Endothelial cell of umbilical vein (primary cell): ENCODE results near the gene GPRIN1. TPM values are rescaled to one million over a fixed set of nuclear protein-coding genes. Genes with fewer than 3 reads are reported as not detected.
A peak's percentile ranks its signal among the peaks of the same experiment; 100 is the strongest.

ENCODE experiments used
- BruUV-seq: library from RNA; stranded (reverse); fragments of 400-500 nt; replicated peaks from 2 replicates; lab custom pipeline; 2021; lab: Mats Ljungman, UMichigan
- CTCF ChIA-PET: fragments of 300-600, 350-600 bp; sonication (Branson Sonifier 250); formaldehyde crosslinking; loops from one replicate; lab custom pipeline; 2021; ENCODE audit warnings: antibody characterized with exemption, inconsistent platforms; lab: Charles Lee
- POLR2A ChIA-PET: fragments of 300-600, 350-600 bp; sonication (Branson Sonifier 250); formaldehyde crosslinking; loops from one replicate; lab custom pipeline; 2021; ENCODE audit warnings: antibody characterized with exemption, inconsistent platforms; lab: Charles Lee
- DNase-seq: peaks from one replicate; pipeline ENCODE4 v3.0.0-alpha.2; 2011; ENCODE audit warnings: low read depth, low spot score
- FAIRE-seq: peaks from 2 replicates; lab custom pipeline; 2011; peaks lifted over from hg19 to GRCh38; lab: Jason Lieb, UNC
- H2AFZ ChIP-seq: 2 replicates; pipeline ENCODE4 v1.6.0; 2012; ENCODE audit warnings: low read depth, low read length, control low read depth, inconsistent platforms
- H3K27ac ChIP-seq: 2 replicates; pipeline ENCODE4 v1.5.1; 2011; ENCODE audit warnings: low read depth, mild to moderate bottlenecking, control low read depth, low read length, moderate library complexity; ENCODE audit not compliant: insufficient read depth
- H3K27me3 ChIP-seq, 2 experiments: 2 replicates each; pipeline versions ENCODE4 v1.6.0 to v1.6.1; 2011; ENCODE audit warnings: low read length in 2 of 2, mixed read lengths in 1 of 2; ENCODE audit not compliant: control insufficient read depth in 2 of 2, insufficient read depth in 2 of 2
- H3K36me3 ChIP-seq, 2 experiments: 2 replicates in 1 of 2; 3 replicates in 1 of 2; pipeline ENCODE4 v1.5.1; 2011; ENCODE audit warnings: low read length in 2 of 2, mild to moderate bottlenecking in 1 of 2, moderate library complexity in 1 of 2; ENCODE audit not compliant: control insufficient read depth in 2 of 2, insufficient read depth in 2 of 2; ENCODE audit errors: extremely low read depth in 1 of 2
- H3K4me1 ChIP-seq: 3 replicates; pipeline ENCODE4 v1.5.1; 2011; ENCODE audit warnings: mild to moderate bottlenecking, low read length; ENCODE audit not compliant: control insufficient read depth, insufficient read depth; ENCODE audit errors: extremely low read depth
- H3K4me2 ChIP-seq: 2 replicates; pipeline ENCODE4 v1.6.1; 2011; ENCODE audit warnings: low read length, control low read depth, mixed read lengths; ENCODE audit not compliant: insufficient read depth
- H3K4me3 ChIP-seq, 3 experiments: fragments of 200-600 bp in 1 of 3; sonication (generic), shearing (Covaris generic) in 1 of 3; replicated peaks in 1 of 3; 2 replicates each; pipeline ENCODE4 v1.5.1; 2011 to 2016; ENCODE audit warnings: control low read depth in 3 of 3, low read length in 3 of 3, mild to moderate bottlenecking in 2 of 3, inconsistent platforms in 1 of 3, low read depth in 1 of 3, moderate library complexity in 1 of 3; ENCODE audit not compliant: insufficient read depth in 1 of 3
- H3K79me2 ChIP-seq: 2 replicates; pipeline ENCODE4 v1.6.0; 2012; ENCODE audit warnings: low read length, inconsistent platforms; ENCODE audit not compliant: control insufficient read depth, insufficient read depth
- H3K9ac ChIP-seq: replicated peaks from 2 replicates; pipeline ENCODE3; 2011; ENCODE audit warnings: low read length, control low read depth; ENCODE audit not compliant: insufficient read depth; ENCODE audit errors: extremely low read depth
- H3K9me1 ChIP-seq: replicated peaks from 3 replicates; pipeline ENCODE4 v1.6.0; 2011; ENCODE audit warnings: mild to moderate bottlenecking, low read length; ENCODE audit not compliant: control insufficient read depth, insufficient read depth; ENCODE audit errors: extremely low read depth
- H3K9me3 ChIP-seq: replicated peaks from 2 replicates; pipeline ENCODE4 v1.5.1; 2012; ENCODE audit warnings: low read length, inconsistent platforms; ENCODE audit not compliant: control insufficient read depth, insufficient read depth
- H4K20me1 ChIP-seq: replicated peaks from 2 replicates; pipeline ENCODE3; 2011; ENCODE audit warnings: mild to moderate bottlenecking, low read length; ENCODE audit not compliant: control insufficient read depth, insufficient read depth; ENCODE audit errors: extremely low read depth
- CTCF ChIP-seq, 2 donors: IDR thresholded peaks; 1 replicate in 1 of 2; 2 replicates in 1 of 2; pipeline ENCODE4 v1.5.1; 2011; ENCODE audit warnings: low read length in 2 of 2, mild to moderate bottlenecking in 2 of 2, moderate library complexity in 2 of 2, control low read depth in 1 of 2, inconsistent platforms in 1 of 2, low read depth in 1 of 2; ENCODE audit not compliant: insufficient read depth in 1 of 2; ENCODE audit errors: extremely low read depth in 1 of 2
- EZH2 ChIP-seq: IDR thresholded peaks from 2 replicates; pipeline ENCODE4 v1.6.1; 2012; ENCODE audit warnings: borderline replicate concordance, low read depth, mild to moderate bottlenecking, moderate library complexity, low read length, inconsistent platforms; ENCODE audit not compliant: severe bottlenecking
- FOS ChIP-seq: IDR thresholded peaks from 2 replicates; pipeline ENCODE4 v1.6.1; 2011; ENCODE audit warnings: mild to moderate bottlenecking, low read length, moderate library complexity, borderline replicate concordance; ENCODE audit not compliant: insufficient read depth
- GATA2 ChIP-seq: IDR thresholded peaks from 2 replicates; pipeline ENCODE4 v1.7.0; 2011; ENCODE audit warnings: low read depth, mild to moderate bottlenecking, moderate library complexity, mixed read lengths, low read length; ENCODE audit not compliant: insufficient read length, insufficient read depth
- JUN ChIP-seq: IDR thresholded peaks from 2 replicates; pipeline ENCODE4 v1.6.1; 2011; ENCODE audit warnings: borderline replicate concordance, low read depth; ENCODE audit not compliant: insufficient read length, insufficient read depth
- MYC ChIP-seq: IDR thresholded peaks from one replicate; pipeline ENCODE4 v1.6.1; 2011; ENCODE audit warnings: mild to moderate bottlenecking, low read depth, low read length
- POLR2A ChIP-seq: IDR thresholded peaks from 2 replicates; pipeline ENCODE4 v1.6.1; 2012; ENCODE audit warnings: low read depth, mild to moderate bottlenecking, control low read depth, low read length
- POLR2AphosphoS5 ChIP-seq: IDR thresholded peaks from 2 replicates; pipeline ENCODE4 v1.6.1; 2012; ENCODE audit warnings: low read depth, mild to moderate bottlenecking, control low read depth, low read length, moderate library complexity; ENCODE audit not compliant: insufficient read depth
- dilution Hi-C: fragments of 300-500 bp; cut with MboI; formaldehyde crosslinking; loops from one replicate; pipeline ENCODE4 v1.15.0; 2019; ENCODE audit warnings: low sequenced_read_pairs; ENCODE audit not compliant: extremely low pct_ligation_motif_present
- intact Hi-C: fragments of 100-400 bp; cut with micrococcal nuclease; formaldehyde crosslinking; loops from one replicate; pipeline ENCODE4 v1.10.0; 2022
- polyA plus RNA-seq, 4 experiments: library from polyadenylated mRNA; depleted of rRNA in 3 of 4; stranded (reverse) in 3 of 4; unstranded in 1 of 4; fragments of >200 nt; gene quantifications; 2 replicates each; pipeline versions ENCODE4 v1.2.1 to v1.2.3, GENCODE V29; 2011 to 2012; ENCODE audit warnings: missing spikeins in 1 of 4
- total RNA-seq: library from RNA; stranded (reverse); gene quantifications from 2 replicates; pipeline ENCODE4 v1.2.3, GENCODE V29; 2021
- TF ChIP-seq, protein P1 (sequence below): IDR thresholded peaks from 2 replicates; pipeline ENCODE4 v1.6.1; 2011; ENCODE audit not compliant: insufficient read depth, insufficient read length

Gene GPRIN1
- total and polyA plus RNA-seq, 2 donors (not counting 3 experiments of a cell fraction or from before 2014, with no cell fraction given): 2.4 to 10.4 TPM

DNA sequence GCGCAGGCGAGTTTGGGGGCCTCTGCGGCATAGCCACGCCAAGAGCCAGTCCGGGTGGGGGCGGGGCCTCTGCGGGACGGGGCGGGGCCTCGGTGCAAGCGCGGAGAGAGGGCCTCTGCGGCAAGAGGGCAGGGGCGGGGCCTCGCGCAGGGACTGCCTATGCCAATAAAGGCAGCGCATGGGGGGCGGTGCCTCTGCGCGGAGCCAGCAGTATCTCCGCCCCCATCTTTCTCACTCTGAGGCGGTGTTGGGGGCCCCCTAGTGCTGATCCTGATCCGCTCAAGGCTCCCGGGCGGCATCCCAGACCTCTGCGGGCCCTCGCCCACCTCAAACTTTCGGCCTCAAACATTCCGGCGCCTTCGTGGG lies 9.2 kb upstream of the GPRIN1 start:
- H3K4me2 ChIP-seq: no peak overlapping the region
- dilution Hi-C loops: no loop called here
- peak overlapping the region; percentile 68 for H2AFZ ChIP-seq
- peaks cover 29 to 30% of the 10 kb centered on the region in 2 experiments for H3K27me3 ChIP-seq
- BruUV-seq: no TSS peak
- DNase-seq: peak; percentile 87
- no peaks in the 10 kb centered on the region for H3K36me3 ChIP-seq
- ChIA-PET POLR2A (no interaction called here), CTCF (interaction anchor here (0.7 to 1.2 kb wide), 4 partner anchors 28 to 46 kb away, joined by 3 read pairs; partner anchors contain the start of gene TSPAN17)
- H3K4me1 ChIP-seq: peaks cover 21% of the 10 kb centered on the region
- FAIRE-seq: peak; percentile 89
- no peaks in the 10 kb centered on the region for H3K79me2 ChIP-seq
- no peak overlapping the region for H3K27ac ChIP-seq
- no peaks in the 10 kb centered on the region for H3K9me1 ChIP-seq
- TF ChIP-seq CTCF (IDR thresholded peaks at IDR 0.05; ENCODE audit: extremely low read depth in 1 of 2, insufficient read depth in 1 of 2, low read depth in 1 of 2, low read length in 2 of 2): peak; percentile 47 to 66
- TF ChIP-seq EZH2: no peak
- no peak for TF ChIP-seq FOS
- TF ChIP-seq, protein P1, sequence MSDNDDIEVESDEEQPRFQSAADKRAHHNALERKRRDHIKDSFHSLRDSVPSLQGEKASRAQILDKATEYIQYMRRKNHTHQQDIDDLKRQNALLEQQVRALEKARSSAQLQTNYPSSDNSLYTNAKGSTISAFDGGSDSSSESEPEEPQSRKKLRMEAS: peak; percentile 27
- TF ChIP-seq POLR2A: no peak
- no peak for TF ChIP-seq MYC
- TF ChIP-seq JUN: no peak
- TF ChIP-seq GATA2: no peak
- no peak for TF ChIP-seq POLR2AphosphoS5
- intact Hi-C loops: loop anchor here (1.0 to 10.0 kb wide), 5 partner anchors 22 to 231 kb away; partner anchors contain the start of genes FAF2, HIGD2A, NOP16 and TSPAN17
- H3K4me3 ChIP-seq: no peak overlapping the region
- H4K20me1 ChIP-seq: no peaks in the 10 kb centered on the region
- H3K9ac ChIP-seq: no peak overlapping the region
- H3K9me3 ChIP-seq: no peaks in the 10 kb centered on the region
